Progenitor cell of endocrine pancreas (in vitro differentiated cells): ENCODE results near the gene B4GALT7. TPM values are rescaled to one million over a fixed set of nuclear protein-coding genes. Genes with fewer than 3 reads are reported as not detected.
"Not testable (repeated sequence)": the region's sequence is repeated elsewhere in the genome, so short reads cannot be mapped to it uniquely, and the experiment has no call there.

ENCODE experiments used
- DNase-seq: peaks from one replicate; pipeline ENCODE4 v3.0.0; 2021; ENCODE audit warnings: low spot score; ENCODE audit not compliant: unreplicated experiment
- H3K27ac Mint-ChIP-seq: 2 replicates; pipeline ENCODE4 v1.8.0; 2021; ENCODE audit warnings: mild to moderate bottlenecking, moderate library complexity, mixed read lengths
- H3K27me3 Mint-ChIP-seq: 2 replicates; pipeline ENCODE4 v1.8.0; 2021; ENCODE audit warnings: mixed read lengths
- H3K36me3 Mint-ChIP-seq: 2 replicates; pipeline ENCODE4 v1.8.0; 2022; ENCODE audit warnings: mixed read lengths; ENCODE audit not compliant: insufficient read depth
- H3K4me1 Mint-ChIP-seq: 2 replicates; pipeline ENCODE4 v1.8.0; 2021; ENCODE audit warnings: low read depth, mixed read lengths
- H3K4me3 Mint-ChIP-seq: 2 replicates; pipeline ENCODE4 v1.8.0; 2021; ENCODE audit warnings: low read depth, mild to moderate bottlenecking, moderate library complexity, mixed read lengths
- H3K9me3 Mint-ChIP-seq: 2 replicates; pipeline ENCODE4 v1.8.0; 2021; ENCODE audit warnings: low read depth, mixed read lengths
- total RNA-seq: library from RNA; stranded (reverse); gene quantifications from 2 replicates; pipeline ENCODE4 v1.2.1, GENCODE V29; 2021
- TF ChIP-seq, protein P1 (sequence below): fragments of 200-600 bp; sonication (generic); IDR thresholded peaks from one replicate; pipeline ENCODE4 v1.5.0; 2021; ENCODE audit warnings: antibody characterized with exemption, mild to moderate bottlenecking; ENCODE audit not compliant: unreplicated experiment

B4GALT7 gene
- total RNA-seq, 1 donor from 2014 or later = 38.8 TPM

DNA sequence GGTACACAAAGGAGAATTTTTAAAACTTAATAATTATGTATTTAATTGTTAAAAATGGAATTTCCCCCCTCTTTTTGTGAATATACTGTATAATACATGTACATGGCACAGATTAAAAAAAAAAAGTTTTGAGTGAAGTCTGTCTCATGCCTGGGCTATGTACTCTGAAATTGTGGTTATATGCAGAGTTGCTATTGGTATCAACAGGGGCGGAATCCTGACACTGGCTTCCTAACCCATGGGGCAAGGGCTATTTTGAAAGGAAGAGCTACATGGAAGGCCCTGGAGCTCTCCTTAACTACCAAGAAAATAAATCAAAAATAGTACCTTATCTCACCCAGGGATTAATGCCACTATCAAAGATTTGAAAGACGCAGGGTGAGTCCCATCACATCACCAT, 44.7 kb upstream of the B4GALT7 start:
- DNase-seq = no peak
- Mint-ChIP-seq H3K4me3 (peak overlapping the region; percentile 77), H3K4me1 (peaks cover 35% of the 10 kb centered on the region), H3K36me3 (peaks cover 3% of the 10 kb centered on the region), H3K27me3 (no peaks in the 10 kb centered on the region), H3K9me3 (no peaks in the 10 kb centered on the region), H3K27ac (no peak overlapping the region)
- TF ChIP-seq, protein P1, sequence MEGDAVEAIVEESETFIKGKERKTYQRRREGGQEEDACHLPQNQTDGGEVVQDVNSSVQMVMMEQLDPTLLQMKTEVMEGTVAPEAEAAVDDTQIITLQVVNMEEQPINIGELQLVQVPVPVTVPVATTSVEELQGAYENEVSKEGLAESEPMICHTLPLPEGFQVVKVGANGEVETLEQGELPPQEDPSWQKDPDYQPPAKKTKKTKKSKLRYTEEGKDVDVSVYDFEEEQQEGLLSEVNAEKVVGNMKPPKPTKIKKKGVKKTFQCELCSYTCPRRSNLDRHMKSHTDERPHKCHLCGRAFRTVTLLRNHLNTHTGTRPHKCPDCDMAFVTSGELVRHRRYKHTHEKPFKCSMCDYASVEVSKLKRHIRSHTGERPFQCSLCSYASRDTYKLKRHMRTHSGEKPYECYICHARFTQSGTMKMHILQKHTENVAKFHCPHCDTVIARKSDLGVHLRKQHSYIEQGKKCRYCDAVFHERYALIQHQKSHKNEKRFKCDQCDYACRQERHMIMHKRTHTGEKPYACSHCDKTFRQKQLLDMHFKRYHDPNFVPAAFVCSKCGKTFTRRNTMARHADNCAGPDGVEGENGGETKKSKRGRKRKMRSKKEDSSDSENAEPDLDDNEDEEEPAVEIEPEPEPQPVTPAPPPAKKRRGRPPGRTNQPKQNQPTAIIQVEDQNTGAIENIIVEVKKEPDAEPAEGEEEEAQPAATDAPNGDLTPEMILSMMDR = no peak

DNA sequence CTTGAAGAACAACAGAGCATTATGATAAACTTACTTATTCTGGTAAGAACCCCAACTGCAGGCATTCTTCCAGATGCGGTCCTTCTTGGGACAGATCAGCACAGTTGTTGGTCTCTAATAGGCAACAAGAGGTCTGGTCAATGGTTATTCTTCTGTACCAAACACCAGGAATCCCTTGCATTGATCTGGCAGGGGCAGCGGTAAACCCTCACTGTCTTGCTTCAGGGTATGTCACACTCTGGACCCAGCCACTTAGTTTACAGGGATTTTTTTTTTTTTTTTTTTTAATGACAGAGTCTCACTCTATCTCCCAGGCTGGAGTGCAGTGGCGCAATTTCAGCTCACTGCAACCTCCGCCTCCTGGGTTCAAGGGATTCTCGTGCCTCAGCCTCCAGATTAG, 44.3 kb upstream of the B4GALT7 start:
- Mint-ChIP-seq H3K4me1 (peaks cover 35% of the 10 kb centered on the region), H3K27me3 (no peaks in the 10 kb centered on the region), H3K9me3 (no peaks in the 10 kb centered on the region), H3K36me3 (peaks cover 3% of the 10 kb centered on the region), H3K27ac (no peak overlapping the region), H3K4me3 (peak overlapping the region; percentile 77)
- TF ChIP-seq, protein P1 = no peak
- DNase-seq = no peak

DNA sequence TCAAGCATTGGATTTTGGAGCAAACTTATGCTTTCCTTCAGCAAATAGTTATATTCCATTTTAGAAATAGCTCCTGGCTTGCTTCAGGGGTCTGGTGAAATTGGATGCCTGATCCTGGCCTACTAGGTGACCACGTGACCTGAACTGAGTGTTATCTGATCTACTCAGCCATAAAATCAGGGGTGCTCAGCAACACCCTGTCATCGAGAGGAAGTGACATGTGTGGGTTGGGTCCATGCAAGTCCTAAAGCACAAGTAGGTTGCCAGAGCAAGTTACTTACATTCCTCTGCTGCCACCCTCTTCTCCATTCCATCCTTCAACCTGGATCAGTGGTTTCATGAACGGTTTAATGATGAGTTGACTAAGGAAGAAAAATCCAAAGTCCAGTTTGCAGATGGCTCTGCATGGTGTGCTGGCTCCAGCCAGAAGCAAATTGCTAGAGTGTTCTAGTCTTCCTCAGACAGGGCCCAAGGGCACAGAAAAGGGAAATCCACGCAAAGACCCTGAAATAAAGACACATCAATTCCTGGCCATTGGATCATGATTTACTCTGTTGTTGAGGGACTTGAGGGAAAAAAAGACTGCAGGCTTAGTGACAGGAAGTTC, 42.8 kb upstream of the B4GALT7 start:
- Mint-ChIP-seq H3K9me3 (peaks cover 6% of the 10 kb centered on the region), H3K4me1 (peaks cover 32% of the 10 kb centered on the region), H3K36me3 (peaks cover 3% of the 10 kb centered on the region), H3K4me3 (no peak overlapping the region), H3K27me3 (no peaks in the 10 kb centered on the region), H3K27ac (peak overlapping the region; percentile 29)
- TF ChIP-seq, protein P1 = no peak
- DNase-seq = no peak

DNA sequence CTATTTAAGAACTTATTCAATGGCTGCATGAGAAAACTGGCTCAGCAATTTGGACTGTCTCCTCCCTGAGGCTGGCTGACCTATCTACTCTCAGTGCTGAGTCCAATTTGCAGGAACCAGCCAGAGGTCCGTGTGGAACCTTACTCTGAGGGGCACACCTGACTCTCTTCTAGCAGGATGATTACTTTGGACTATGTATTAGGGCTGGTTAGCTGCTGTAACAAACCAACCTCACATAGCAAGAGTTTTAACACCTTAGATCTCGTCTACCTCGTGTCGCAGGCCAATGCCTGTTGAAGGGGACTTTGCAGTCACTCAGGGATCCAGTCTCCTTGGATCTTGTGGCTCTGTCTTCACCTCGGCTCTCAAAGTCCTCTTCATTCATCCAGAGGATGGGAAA, 42.1 kb upstream of the B4GALT7 start:
- no peak for DNase-seq
- Mint-ChIP-seq H3K36me3 (peaks cover 3% of the 10 kb centered on the region), H3K4me1 (peaks cover 27% of the 10 kb centered on the region), H3K27me3 (no peaks in the 10 kb centered on the region), H3K4me3 (no peak overlapping the region), H3K27ac (no peak overlapping the region), H3K9me3 (peaks cover 6% of the 10 kb centered on the region)
- TF ChIP-seq, protein P1 = no peak

DNA sequence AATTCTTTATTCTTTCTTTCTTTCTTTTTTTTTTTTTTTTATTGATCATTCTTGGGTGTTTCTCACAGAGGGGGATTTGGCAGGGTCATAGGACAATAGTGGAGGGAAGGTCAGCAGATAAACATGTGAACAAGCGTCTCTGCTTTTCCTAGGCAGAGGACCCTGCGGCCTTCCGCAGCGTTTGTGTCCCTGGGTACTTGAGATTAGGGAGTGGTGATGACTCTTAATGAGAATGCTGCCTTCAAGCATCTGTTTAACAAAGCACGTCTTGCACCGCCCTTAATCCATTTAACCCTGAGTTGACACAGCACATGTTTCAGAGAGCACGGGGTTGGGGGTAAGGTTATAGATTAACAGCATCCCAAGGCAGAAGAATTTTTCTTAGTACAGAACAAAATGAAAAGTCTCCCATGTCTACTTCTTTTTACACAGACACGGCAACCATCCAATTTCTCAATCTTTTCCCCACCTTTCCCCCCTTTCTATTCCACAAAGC, 40.4 kb upstream of the B4GALT7 start:
- peak overlapping the region; percentile 24 for H3K4me3 Mint-ChIP-seq
- H3K36me3 Mint-ChIP-seq, H3K9me3 Mint-ChIP-seq, DNase-seq, H3K27me3 Mint-ChIP-seq: not testable (repeated sequence)
- H3K27ac Mint-ChIP-seq = peak overlapping the region; percentile 94
- H3K4me1 Mint-ChIP-seq = peaks cover 19% of the 10 kb centered on the region

DNA sequence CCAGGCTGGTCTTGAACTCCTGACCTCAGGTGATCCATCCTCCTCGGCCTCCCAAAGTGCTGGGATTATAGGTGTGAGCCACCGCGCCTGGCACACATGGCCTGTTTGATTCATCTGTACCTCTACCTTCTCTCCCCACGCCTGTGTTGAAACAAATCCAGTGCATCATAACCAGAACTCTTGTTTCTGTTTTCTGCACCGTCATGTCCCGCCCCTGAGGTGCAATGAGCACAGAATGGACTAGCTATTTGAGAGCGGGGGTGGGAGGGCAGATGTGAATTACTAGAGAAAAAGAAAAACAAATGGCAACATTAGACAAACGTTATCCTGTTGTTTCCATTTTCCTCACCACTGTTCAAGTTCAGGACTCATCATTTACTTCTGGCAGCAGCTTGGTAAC, 34.9 kb upstream of the B4GALT7 start:
- H3K27me3 Mint-ChIP-seq = peaks cover 3% of the 10 kb centered on the region
- TF ChIP-seq, protein P1 = no peak
- no peak overlapping the region for H3K27ac Mint-ChIP-seq
- peaks cover 7% of the 10 kb centered on the region for H3K4me1 Mint-ChIP-seq
- no peak overlapping the region for H3K4me3 Mint-ChIP-seq
- DNase-seq = no peak
- H3K9me3 Mint-ChIP-seq = peaks cover 6% of the 10 kb centered on the region
- peaks cover 2% of the 10 kb centered on the region for H3K36me3 Mint-ChIP-seq
